ENCODE data around the gene PTPRS. TPM values are rescaled to one million over a fixed set of nuclear protein-coding genes. Genes with fewer than 3 reads are reported as not detected.

The PTPRS gene
- total and polyA plus RNA-seq, 9 of the 15 experiments (the other 6 are each of a cell fraction or from before 2014, with no cell fraction given), result 1.1 to 49.4 (median 14.1) TPM

- no peak for TF ChIP-seq L3MBTL2 (IDR thresholded peaks at IDR 0.05)
- no peak for TF ChIP-seq LARP7 (IDR thresholded peaks at IDR 0.05)
- peak in 1 of 2 experiments; percentile 61; a peak in 1 of 4 replicates for TF ChIP-seq HDAC1 (IDR thresholded peaks at IDR 0.05)
- TF ChIP-seq ETV6 (IDR thresholded peaks at IDR 0.05; ENCODE audit: borderline replicate concordance in 1 of 2, low read depth in 2 of 2, low read length in 1 of 2), result no peak
- TF ChIP-seq ETV6 (CRISPR knock-in tag; IDR thresholded peaks at IDR 0.05; ENCODE audit: borderline replicate concordance), result no peak
- no peak for TF ChIP-seq USF2 (CRISPR knock-in tag; IDR thresholded peaks at IDR 0.05)
- no peak for TF ChIP-seq TCF7 (IDR thresholded peaks at IDR 0.05; ENCODE audit: borderline replicate concordance)
- TF ChIP-seq SMAD3 (CRISPR knock-in tag; conservative IDR thresholded peaks at IDR 0.05), result no peak
- TF ChIP-seq ZNF79 (CRISPR knock-in tag; IDR thresholded peaks at IDR 0.05; ENCODE audit: low read depth), result no peak
- TF ChIP-seq GMEB1 (CRISPR knock-in tag; IDR thresholded peaks at IDR 0.05), result no peak
- TF ChIP-seq ZNF324 (CRISPR knock-in tag; IDR thresholded peaks at IDR 0.05), result no peak
- TF ChIP-seq DLX4 (CRISPR knock-in tag; IDR thresholded peaks at IDR 0.05), result no peak
- no peak for TF ChIP-seq TRIM28 (IDR thresholded peaks at IDR 0.05)
- no peak for TF ChIP-seq KDM2B (CRISPR knock-in tag; IDR thresholded peaks at IDR 0.05)
- TF ChIP-seq PCBP1 (IDR thresholded peaks at IDR 0.05; ENCODE audit: low read depth, low read length, poor library complexity, severe bottlenecking), result no peak
- TF ChIP-seq HMG20A (CRISPR knock-in tag; conservative IDR thresholded peaks at IDR 0.05), result no peak
- TF ChIP-seq ZBTB26 (CRISPR knock-in tag; IDR thresholded peaks at IDR 0.05), result 0 out of 2 replicates have a peak, but pooled peaks have one; percentile 3
- TF ChIP-seq ETV1 (tag; conservative IDR thresholded peaks at IDR 0.05; ENCODE audit: low read depth), result no peak
- 0 out of 2 replicates have a peak, but pooled peaks have one; percentile 51 for TF ChIP-seq NFRKB (IDR thresholded peaks at IDR 0.05; ENCODE audit: low read depth)
- no peak for TF ChIP-seq NFE2L1 (tag; IDR thresholded peaks at IDR 0.05; ENCODE audit: borderline replicate concordance, low read depth)
- no peak for TF ChIP-seq TCF15 (CRISPR knock-in tag; IDR thresholded peaks at IDR 0.05)
- no peak for TF ChIP-seq ZBTB43 (CRISPR knock-in tag; IDR thresholded peaks at IDR 0.05)
- no peak for TF ChIP-seq RBM34 (IDR thresholded peaks at IDR 0.05; ENCODE audit: borderline replicate concordance, insufficient read depth, low read length)
- TF ChIP-seq NFATC3 (IDR thresholded peaks at IDR 0.05), result no peak
- no peak for TF ChIP-seq POLR3A (IDR thresholded peaks at IDR 0.05; ENCODE audit: borderline replicate concordance, extremely low read depth, insufficient read depth, insufficient read length)
Measured at GRCh38 chr19:5369962-5370367, 29.4 kb upstream of the PTPRS start (continued).

Data from K562 (cell line).